GM19023 (cell line): ENCODE data around the gene IL4I1.
"Not testable (repeated sequence)": the region's sequence is repeated elsewhere in the genome, so short reads cannot be mapped to it uniquely, and the experiment has no call there.

Experiments used
- ATAC-seq: cut with Tn5 transposase; IDR thresholded peaks from one replicate; pipeline ENCODE4 v1.9.1; 2021; ENCODE audit warnings: mild to moderate bottlenecking, moderate library complexity; ENCODE audit not compliant: unreplicated experiment

The IL4I1 gene, protein sequence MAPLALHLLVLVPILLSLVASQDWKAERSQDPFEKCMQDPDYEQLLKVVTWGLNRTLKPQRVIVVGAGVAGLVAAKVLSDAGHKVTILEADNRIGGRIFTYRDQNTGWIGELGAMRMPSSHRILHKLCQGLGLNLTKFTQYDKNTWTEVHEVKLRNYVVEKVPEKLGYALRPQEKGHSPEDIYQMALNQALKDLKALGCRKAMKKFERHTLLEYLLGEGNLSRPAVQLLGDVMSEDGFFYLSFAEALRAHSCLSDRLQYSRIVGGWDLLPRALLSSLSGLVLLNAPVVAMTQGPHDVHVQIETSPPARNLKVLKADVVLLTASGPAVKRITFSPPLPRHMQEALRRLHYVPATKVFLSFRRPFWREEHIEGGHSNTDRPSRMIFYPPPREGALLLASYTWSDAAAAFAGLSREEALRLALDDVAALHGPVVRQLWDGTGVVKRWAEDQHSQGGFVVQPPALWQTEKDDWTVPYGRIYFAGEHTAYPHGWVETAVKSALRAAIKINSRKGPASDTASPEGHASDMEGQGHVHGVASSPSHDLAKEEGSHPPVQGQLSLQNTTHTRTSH

DNA sequence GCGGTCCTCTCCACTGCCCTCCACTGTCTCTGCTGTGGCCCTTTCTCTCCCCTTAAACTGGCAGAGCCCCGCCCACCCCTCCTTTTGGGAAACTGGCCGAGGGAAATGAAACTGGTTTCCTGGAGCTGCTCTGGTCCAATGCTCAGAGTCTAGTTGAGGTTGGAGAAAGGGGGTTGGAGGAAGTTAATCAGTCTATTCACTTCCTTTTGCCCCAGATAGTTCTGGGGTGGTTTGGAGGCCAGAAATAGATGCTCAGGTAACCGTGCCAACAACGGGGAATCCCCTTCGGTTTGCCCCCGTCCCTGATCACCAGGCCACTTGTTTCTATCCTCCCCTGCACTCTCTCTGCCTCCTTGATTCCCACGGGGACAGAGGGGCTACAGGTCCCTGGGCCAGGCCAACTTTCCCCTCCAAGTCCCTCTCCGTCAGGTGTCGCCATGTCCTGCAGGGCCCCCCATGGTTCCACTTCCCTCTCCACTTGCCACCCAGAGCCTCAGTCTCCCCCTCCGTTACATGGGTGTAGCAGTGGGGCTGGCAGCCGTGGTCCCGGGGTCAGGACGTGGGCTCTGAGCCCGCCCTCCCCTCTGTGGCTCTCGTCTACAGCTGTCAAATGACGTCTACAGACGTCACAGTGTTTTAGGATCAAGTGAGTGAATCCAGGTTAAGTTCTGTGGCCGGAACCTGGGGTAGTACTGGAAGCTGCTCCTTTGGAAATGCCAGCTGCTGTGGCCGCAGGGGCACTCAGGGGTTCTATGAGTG, at the start of gene IL4I1:
Gene IL4I1, minus strand, starts transcription at position 25 of the 759 bp plus-strand sequence. CDS start 727 bp downstream, outside the sequence.
- peak; percentile 46 for ATAC-seq

DNA sequence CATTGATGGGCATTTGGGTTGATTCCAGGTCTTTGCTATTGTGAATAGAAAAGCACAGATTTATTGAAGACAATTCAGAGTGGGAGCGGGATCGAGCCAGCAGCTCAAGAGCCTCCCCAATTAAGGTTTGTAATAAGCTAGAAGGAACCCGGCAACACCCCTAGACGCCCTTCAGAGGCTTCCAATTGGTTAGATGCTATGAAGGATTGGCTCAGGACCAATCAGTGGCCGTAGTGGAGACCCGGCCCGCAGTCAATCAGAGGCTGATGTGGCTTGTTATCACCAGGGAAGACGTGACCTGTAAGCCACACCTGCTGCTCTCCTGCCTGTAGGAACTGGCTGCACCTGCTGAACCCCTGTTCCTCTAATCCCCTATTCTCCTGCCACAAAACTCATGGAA, 49.7 kb upstream of the IL4I1 start:
- ATAC-seq: no peak

DNA sequence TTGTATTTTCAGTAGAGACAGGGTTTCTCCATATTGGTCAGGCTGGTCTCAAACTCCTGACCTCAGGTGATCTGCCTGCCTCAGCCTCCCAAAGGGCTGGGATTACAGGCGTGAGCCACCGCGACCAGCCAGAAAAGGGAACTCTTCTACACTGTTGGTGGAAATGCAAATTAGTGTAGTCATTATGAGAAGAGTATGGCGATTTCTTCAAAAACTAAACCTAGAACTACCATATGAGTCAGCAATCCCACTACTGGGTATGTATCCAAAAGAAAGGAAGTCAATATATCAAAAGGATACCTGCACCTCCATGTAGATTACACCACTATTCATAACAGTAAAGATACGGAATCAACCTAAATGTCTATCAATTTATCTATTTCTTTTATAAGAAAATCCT, 47.9 kb upstream of the IL4I1 start:
- not testable (repeated sequence) for ATAC-seq

DNA sequence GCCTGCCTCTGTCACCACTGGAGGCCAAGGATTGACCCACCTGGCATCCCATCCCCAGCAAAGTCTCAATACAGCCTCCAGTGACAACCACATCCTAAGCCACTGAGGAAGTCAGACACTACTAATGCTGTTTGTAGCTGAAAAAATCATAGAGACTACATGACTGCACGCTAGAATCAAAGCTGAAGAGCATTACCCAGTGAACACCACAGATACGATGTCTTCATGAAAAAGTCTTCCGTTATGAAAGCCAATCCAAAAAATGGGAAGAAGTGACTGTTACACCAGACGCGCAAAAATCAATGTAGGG, 43.8 kb upstream of the IL4I1 start:
- no peak for ATAC-seq

DNA sequence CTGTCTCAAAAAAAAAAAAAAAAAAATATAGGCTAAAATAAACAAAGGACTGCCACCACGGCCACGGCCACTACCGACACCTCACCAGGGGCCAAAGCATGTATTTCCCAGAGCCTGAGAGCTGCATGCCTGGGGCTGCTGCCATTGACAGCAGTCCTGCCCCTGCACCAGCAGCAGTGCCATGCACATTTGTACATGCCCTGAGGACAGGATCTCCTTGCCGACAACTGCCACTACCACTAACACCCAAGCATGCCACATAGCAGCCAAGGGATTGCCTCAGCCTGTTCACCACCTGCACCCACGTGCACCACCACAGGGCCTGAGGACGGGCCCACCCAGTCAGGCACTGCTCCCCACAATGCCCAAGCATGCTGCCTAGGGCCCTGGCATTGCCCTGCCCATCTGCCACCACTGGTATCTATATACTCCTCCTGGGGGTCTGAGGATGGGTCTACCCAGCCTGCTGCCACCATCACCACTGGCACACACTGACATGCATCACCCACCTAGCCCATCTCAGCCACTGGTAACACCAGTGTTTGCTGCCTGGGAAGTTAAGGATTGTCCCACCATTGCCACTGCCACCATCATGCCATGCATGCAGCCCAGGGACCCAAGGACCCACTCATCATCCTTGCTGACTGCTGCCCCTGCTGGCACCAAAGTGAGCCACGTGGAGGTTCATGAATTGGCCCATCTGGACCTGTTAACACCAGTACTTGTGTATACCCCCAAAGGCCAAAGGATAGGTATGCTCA, 43.2 kb upstream of the IL4I1 start:
- ATAC-seq: no peak

DNA sequence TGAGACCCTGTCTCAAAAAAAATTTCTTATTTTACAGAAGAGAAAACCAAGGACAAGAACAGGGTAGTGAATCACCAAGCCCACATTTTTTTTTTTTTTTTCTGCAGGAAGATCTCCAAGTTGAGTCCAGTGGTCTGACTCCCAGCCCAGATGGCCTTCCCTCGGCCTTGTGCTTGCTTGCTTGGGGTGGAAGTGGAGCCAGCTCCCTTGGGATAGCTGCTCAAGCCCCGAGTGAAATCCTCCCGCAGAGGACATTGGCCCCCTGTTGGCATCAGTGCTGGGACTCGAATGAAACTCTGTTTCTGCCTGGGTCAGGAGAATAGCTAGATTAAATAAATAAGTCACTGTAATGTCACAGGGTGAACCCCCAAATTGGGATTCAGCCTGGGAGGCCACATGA, 42.0 kb upstream of the IL4I1 start:
- no peak for ATAC-seq

DNA sequence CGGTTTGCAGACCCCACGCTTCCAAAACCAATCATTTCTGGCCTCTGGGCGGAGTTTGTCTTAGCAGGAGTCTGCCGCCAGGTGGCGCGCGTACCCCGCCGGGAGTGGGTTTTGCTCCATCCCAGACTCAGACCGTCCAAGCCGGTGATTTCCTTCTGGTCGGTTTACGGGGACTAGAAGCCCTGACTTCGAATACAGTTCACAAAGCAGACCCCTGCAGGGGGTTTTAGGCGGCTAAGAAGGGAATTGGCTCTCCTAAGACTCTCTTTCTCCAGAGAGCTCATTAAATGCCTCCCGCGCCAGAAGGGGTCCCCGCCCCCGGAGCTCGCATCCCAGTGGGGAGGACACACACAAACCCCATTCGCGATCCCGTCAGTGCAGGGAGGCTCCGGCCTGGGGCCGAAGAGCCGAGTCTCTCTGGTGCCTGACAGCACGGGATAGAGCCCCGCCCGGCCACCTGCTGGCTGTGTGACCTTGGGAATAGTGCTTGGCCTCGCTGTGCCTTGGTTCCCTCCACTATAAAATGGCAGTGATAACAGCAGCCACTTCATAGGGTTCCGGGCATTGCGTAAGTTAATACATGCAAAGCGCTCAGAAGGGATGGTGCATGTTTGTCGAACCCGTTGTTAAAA, 41.2 kb upstream of the IL4I1 start:
- peak; percentile 50 for ATAC-seq

DNA sequence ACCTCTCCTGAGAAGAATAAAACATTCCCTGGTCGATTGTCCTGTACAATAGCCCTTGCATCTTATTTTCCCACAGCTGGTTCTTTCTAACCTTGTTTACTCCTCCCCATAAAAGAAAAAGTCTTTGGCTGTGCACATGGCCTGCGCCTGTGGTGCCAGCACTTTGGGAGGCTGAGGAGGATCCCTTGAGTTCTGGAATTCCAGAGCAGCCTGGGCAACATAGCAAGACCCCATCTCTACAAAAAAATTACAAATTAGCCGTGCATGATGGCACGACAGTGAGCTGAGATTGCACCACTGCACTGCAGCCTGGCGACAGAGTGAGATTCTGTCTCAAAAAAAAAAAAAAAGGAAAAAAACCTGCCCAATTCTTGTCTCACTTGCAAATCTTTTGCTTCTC, 39.9 kb upstream of the IL4I1 start:
- ATAC-seq: no peak

DNA sequence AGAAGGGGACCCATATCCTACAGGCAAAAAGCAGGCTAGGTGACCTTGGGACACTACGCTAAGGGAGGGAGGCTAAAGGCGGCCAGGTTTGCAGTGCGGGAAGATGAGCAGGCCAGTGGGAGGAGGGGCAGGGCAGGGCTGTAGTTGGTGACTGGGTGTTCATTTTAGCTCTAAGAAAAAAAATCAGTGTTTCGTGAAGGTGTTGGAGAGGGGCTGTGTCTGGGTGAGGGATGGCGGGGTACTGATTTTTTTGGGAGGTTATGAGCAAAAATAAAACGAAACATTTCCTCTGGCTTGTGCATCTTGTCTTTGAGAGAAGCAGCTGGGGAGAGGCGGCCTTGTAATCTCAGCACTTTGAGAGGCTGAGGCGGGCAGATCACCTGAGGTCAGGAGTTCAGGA, 37.0 kb upstream of the IL4I1 start:
- no peak for ATAC-seq

DNA sequence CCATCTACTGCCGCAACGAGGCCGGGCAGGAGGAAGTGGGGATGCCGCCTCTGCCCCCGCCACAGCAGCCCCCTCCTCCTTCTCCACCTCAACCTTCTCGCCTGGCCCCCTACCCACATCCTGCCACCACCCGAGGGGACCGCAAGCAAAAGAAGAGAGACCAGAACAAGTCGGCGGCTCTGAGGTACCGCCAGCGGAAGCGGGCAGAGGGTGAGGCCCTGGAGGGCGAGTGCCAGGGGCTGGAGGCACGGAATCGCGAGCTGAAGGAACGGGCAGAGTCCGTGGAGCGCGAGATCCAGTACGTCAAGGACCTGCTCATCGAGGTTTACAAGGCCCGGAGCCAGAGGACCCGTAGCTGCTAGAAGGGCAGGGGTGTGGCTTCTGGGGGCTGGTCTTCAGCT, 36.0 kb upstream of the IL4I1 start:
- no peak for ATAC-seq

DNA sequence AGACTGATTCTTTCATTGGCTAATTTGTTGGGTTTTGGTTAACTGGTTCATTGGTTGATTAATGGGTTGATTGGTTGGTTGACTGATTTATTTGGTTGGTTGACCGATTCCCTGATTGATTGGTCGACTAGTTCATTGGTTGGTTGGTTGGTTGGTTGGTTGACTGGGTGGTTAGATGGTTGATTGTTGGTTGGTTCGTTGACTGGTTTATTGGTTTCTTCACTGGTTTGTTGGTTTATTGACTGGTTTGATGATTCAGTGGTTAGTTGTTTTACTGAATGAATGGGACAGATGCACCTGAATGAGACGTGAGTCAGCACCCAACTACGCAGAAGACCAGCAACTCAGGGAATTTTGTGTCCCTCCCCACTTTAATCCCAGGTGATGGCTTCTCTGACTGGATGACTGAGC, 35.4 kb upstream of the IL4I1 start:
- ATAC-seq: no peak

DNA sequence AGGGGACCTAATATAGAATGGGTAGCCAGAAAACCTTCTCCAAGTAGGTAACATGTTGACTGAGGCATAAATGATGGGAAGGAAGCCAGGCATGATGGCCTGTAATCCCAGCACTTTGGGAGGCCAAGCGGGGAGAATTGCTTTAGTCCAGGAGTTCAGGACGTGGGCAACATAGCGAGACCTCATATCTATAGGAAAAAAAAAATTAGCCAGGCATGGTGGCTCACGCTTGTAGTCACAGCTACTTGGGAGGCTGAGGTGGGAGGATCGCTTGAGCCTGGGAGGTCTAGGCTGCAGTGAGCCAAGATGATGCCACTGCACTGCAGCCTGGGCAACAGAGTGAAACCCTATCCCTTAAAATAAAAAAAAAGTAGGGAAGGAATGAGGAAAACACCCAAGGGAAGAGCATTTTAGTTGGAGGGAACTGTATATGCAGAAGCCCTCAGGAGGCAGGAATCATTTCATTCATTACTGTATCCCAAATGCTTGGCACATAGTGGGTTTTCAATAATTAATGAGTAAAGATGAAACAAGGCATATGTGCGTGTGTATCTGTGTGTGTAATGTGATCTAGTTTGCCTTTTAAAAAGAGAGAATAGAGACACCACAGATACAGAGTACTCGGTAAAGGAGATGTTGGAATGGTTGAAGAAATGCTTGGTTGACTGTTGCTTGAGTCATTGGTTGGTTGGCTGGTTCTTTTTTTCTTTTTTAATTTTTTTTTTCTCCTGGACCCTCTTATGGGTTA, 34.8 kb upstream of the IL4I1 start:
- ATAC-seq: no peak

DNA sequence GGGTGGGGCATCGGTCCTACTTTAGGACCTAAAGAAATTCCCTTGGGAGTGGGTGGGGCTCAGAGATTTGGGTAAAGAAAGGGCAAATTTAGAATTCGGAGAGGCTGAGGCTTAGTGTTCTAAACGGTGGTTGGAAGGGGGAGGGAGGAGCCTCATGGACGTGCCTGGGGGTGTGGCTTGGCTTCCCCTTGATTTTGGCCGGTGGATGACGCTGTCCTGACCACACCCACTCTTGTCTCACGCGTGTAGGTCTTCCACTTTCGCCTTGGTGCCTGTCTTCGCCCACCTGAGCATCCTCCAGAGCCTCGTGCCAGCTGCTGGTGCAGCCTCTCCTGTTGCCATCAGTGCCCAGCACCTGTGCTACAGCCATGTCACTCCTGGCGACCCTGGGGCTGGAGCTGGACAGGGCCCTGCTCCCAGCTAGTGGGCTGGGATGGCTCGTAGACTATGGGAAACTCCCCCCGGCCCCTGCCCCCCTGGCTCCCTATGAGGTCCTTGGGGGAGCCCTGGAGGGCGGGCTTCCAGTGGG, 33.9 kb upstream of the IL4I1 start:
- ATAC-seq: no peak

DNA sequence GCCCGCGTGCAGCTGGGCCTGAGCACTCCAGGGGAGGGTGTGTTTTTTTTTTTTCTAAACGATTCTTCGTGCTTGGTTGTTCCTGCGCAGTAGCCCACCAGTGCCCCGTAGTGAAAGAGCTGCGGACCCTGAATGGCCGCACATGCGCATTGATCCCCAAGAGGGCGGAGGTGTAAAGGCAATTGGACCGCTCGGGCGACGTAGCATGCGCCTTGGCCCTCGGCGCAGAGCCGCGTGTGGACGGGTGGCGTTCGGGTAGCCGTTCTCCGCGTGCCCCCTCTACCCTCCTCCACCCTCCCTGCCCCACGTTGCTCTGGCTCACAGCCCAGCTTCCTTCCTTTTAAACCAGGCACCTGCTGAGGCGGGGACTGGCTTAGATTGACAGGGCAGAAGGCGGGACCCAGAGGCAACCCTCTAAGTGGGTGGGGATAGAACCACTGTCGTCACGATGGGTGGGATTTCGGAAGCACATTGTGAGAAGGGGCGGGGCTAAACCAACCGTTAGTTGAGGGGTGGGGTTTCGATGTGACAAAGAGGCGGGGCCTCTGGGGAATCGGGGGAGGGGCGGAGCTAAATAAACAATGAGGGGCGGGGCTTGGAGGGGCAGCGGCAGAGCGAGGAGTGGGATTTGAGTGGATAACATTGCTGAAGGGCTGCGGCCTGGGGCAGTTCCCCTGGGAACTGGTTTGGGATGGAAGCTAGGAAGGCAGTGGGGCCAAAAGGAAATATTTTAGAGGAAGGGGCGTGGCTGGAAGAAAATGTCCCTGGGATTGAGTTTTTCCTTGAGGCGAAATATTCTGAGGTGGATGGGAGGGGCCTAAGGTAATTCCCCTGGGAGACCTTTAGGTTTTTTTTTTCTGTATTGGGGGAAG, 33.2 kb upstream of the IL4I1 start:
- ATAC-seq: peak; percentile 65

DNA sequence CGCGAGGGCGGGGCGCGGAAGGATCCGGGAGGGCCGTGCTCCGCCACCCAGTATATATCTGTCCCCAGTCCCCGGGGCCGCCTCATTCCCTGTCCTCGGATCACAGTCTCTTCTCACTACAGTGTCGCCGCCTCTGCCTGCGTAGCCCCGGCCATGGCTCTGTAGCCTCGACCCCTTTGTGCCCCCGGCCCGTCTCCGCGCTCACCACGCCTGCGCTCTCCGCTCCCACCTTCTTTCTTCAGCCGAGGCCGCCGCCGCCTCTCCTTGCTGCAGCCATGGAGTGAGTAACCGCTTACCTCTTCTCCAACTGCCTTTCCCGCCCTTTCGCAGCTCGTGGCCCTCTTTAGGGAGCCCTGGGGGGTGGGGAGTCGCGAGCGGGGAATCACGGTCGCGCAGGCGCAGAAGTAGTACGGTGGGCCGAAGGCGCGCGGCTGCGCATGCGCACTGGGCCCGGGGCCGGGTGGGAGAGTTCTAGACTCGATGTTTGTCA, 32.5 kb upstream of the IL4I1 start, which contains the start of the genes ATF5 and NUP62:
Gene ATF5, plus strand, starts transcription at position 85 of the 490 bp plus-strand sequence. CDS start 1,646 bp downstream, outside the sequence.
Gene NUP62, minus strand, starts transcription at position 384 of the 490 bp plus-strand sequence. CDS start 19,697 bp downstream, outside the sequence.
- ATAC-seq: peak; percentile 42

DNA sequence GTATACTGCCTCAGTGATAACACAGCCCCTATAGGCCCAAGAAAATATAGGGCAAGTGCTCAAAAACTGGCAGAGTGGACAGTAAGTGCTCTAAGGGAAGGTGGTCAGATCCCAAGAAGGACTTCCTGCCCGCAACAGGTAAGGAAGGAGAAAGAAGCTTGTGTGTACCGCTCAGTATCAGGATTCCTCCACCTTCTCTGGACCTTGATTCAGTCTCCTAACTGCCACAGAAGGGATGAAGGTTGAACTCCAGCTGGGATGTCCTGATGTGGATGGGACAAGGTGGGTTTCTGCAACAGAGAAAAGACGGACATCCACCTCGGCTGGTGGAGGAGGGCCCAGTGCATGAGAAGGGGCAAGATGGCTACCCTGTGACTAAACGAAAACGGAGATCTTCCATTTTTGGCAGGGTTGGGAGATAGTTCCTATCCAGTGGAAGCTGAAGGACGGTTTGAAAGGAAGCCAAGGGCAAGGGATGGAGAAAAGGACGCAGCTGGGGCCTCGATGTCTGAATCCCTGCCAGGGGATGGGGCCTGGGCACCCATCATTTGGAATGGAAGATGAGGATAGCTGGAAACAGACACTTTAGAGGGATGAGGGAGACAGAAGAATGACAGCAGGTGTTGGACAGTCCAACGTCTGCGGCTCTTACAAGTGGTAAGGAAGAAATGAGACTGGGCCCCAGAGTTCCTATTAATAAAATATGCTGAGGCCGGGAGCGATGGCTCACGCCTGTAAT, 31.0 kb upstream of the IL4I1 start:
- ATAC-seq: no peak

DNA sequence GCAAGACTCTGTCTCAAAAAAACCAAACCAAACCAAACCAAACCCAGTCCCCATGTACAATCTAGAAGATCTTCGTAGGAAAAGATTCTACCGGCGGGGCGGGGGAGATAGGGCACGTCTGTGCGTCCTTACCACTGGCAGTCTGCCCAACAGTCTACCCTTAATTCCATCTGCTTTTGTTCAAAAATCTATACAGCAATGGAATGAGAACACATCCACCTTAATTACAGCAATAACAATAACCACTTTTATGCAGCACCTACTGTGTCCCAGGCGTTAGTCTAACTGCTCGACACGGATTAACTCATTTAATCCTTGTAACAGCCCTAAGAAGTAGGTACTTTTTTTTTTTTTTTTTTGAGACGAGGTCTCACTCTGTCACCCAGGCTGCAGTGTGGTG, 29.8 kb upstream of the IL4I1 start:
- no peak for ATAC-seq

DNA sequence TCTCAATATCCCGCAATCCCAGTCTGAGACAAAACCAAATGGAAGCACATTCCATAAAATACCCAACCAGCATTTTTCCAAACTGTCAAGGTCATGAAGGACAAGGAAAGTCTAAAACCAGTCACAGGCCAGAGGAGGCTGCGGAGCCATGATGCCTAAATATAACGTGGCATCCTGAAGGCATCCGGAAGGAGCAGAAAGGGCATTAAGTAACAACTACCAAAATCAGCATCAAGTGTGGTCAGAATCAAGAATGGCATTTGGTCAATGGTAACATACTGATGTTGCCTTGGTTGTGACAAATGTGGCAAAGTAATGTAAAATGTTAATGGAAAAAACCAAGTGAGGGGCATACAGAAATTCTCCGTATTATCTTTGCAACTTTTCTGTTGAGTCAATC, 28.8 kb upstream of the IL4I1 start:
- no peak for ATAC-seq
